Nucleus accumbens (tissue), 56 donors: ENCODE results near the gene CACUL1.
"Not testable (repeated sequence)": the region's sequence is repeated elsewhere in the genome, so short reads cannot be mapped to it uniquely, and the experiment has no call there.

Experiments
- DNase-seq, 56 donors: peaks; one replicate each; lab custom pipeline; 2025; lab: John Stamatoyannopoulos, UW

Gene CACUL1

GRCh38 chr10:118662228-118663035 is 92.3 kb downstream of the CACUL1 start:
- no peak for DNase-seq

DNA sequence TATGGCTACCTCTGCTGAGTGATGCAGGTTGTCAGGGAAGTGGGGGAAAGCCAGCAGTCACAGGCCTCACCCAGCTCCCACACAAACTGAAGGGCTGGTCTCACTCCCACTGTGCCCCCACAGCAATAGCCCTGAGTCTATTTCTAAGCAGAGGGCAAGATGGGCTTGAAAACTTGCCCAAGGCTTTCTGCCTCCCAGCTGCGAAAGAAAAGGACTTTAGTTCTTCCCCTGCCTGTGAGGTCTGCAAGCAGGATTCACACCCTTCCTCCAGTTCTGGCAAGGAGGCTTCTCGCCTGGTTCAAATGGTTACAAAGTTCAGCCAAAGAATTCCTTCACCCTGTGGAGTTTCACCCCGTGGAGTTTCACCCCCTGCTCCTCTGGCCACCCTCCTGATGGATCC is 96.0 kb downstream of the CACUL1 start:
- no peak for DNase-seq

DNA sequence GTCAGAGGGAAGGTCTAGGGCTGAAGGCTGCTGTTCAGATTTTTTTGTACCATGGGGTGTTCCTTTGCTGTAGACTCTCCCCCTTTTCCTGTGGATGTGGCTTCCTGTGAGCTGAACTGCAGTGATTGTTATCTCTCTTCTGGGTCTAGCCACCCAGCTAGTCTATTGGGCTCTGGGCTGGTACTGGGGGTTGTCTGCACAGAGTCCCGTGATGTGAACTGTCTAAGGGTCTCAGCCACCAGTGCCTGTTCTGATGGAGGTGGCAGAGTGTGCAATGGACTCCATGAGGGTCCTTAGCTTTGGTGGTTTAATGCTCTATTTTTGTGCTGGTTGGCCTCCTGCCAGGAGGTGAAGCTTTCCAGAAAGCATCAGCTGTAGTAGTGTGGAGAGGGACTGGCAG is 96.6 kb downstream of the CACUL1 start:
- DNase-seq, result not testable (repeated sequence)

- DNase-seq, result not testable (repeated sequence)
Measured at GRCh38 chr10:118645294-118645693, 109.5 kb downstream of the CACUL1 start.

DNA sequence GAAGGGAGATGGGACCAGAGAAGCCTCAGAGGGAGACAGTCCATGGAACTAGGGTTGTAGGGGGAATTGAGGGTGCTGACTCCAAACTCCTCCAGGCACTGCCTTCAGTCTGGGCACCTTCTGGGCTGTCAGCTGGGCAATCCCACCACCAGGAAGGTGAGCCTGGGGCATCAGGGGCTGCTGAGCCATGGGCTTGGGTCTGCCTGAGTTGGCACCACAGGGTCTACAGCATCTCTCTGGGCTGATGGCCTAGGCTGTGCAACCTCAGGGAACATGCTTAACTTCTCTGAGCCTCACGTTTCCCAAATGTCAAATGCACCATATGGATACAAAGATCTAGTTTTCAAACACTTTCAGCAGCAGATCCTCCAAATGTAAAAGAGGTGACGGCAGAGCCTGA is 112.5 kb downstream of the CACUL1 start:
- no peak for DNase-seq

DNA sequence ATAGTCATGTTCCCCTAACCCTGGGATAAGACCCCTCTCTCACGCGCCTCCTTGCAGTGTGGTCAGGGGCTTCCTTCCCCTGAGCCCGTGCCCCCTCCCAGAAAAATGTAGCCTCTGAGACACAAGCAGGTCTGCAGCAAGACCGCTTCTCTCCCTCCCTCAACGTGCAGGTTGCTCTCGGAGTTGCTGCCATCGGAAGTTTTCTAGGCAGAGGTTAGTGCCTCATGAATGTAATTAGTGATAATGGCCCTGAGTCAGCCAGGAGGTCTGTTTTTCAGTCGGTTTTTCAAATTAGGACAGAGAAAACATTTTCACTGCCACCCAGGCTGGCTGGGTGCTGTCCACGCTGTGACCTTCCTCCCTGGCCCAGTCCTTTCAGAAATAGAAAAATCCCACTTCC is 116.1 kb downstream of the CACUL1 start:
- no peak for DNase-seq

- no peak for DNase-seq
Measured at GRCh38 chr10:118635674-118636402, 118.9 kb downstream of the CACUL1 start.

DNA sequence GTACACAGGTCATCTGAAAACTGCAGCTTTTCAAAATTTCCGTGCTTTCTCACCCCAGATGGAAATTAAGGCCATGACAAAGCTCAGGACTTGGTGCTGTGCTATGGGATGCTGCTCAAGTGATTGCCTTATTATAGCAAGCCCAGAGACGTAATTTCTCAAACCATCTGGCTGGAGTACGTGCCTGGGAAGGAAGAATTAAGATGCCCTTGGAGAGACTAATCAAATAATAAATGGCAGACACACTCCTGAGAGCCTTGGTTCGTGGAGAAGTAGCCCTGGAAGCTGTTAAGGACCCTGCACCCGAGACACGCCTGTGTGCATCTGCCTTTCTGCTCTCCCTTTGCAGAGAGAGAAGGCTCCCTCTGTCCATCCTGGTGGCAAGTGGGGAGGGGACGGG is 121.0 kb downstream of the CACUL1 start:
- no peak for DNase-seq

- DNase-seq, result no peak
Measured at GRCh38 chr10:118629211-118629610, 125.6 kb downstream of the CACUL1 start.

DNA sequence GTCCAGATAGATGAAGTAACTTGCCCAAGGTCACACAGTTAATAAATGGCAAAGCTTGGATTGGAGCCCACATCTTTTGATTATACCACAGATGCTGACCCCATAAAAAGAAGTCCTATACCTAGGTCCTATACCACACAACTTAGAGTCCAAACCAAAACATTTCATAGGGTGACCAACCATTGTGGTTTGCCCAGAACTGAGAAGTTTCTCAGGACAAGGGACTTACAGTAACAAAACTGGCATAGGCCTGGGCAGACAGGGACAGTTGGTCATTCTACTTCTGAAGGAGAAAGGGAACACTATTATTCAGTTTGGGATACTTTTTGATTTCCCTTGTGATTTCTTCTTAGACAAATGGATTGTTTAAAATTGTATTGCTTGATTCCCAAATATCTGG is 126.4 kb downstream of the CACUL1 start:
- DNase-seq, result no peak

DNA sequence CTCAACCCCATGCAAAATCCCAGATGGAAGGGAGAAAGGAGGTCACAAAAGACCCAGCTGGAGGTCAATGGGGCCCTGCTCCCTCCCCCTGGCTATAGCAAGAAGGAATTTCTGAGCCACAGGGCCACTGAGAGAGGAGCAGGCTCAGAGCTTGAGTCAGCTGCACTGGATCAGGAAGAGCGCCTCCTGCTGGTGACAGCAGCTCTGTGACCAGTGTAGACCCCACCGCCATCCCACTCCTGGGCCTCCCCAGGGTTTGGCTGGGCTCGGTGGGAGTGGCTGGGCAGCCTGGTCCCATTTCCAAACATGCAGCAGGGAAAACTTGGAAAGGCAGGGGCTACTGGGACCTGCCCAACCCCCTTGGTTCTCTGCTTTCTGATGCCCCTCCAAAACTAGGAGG is 127.8 kb downstream of the CACUL1 start:
- no peak for DNase-seq
